SU-DHL-6 (cell line): ENCODE measurements around the gene HLA-A.

ENCODE experiments used
- EZH2phosphoT487 ChIP-seq: fragments of 200-600 bp; sonication (generic), shearing (Covaris generic); conservative IDR thresholded peaks from 2 replicates; pipeline ENCODE4 v1.6.1; 2018; ENCODE audit warnings: mild to moderate bottlenecking, antibody characterized with exemption, low read length, moderate library complexity, mixed read lengths
- TF ChIP-seq, protein P1 (sequence below): fragments of 200-600 bp; sonication (generic); IDR thresholded peaks from one replicate; pipeline ENCODE4 v1.5.1; 2017; ENCODE audit warnings: antibody characterized with exemption, mild to moderate bottlenecking, low read length, moderate library complexity; ENCODE audit not compliant: insufficient read depth, poor library complexity, severe bottlenecking

- TF ChIP-seq, protein P1, sequence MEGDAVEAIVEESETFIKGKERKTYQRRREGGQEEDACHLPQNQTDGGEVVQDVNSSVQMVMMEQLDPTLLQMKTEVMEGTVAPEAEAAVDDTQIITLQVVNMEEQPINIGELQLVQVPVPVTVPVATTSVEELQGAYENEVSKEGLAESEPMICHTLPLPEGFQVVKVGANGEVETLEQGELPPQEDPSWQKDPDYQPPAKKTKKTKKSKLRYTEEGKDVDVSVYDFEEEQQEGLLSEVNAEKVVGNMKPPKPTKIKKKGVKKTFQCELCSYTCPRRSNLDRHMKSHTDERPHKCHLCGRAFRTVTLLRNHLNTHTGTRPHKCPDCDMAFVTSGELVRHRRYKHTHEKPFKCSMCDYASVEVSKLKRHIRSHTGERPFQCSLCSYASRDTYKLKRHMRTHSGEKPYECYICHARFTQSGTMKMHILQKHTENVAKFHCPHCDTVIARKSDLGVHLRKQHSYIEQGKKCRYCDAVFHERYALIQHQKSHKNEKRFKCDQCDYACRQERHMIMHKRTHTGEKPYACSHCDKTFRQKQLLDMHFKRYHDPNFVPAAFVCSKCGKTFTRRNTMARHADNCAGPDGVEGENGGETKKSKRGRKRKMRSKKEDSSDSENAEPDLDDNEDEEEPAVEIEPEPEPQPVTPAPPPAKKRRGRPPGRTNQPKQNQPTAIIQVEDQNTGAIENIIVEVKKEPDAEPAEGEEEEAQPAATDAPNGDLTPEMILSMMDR: no peak
- TF ChIP-seq EZH2phosphoT487: no peak
Observed at GRCh38 chr6:29947077-29947980, 5.0 kb downstream of the HLA-A start.
